DOHH2 (cell line): Measurements from ENCODE around the gene OBSCN.

Source experiments
- EZH2phosphoT487 ChIP-seq: fragments of 200-600 bp; sonication (generic); IDR thresholded peaks from 2 replicates; pipeline ENCODE4 v1.6.1; 2017; ENCODE audit warnings: borderline replicate concordance, mild to moderate bottlenecking, antibody characterized with exemption, low read length, moderate library complexity, mixed read lengths
- TF ChIP-seq, protein P1 (sequence below): fragments of 200-600 bp; sonication (generic); IDR thresholded peaks from one replicate; pipeline ENCODE4 v1.5.1; 2014; ENCODE audit warnings: antibody characterized with exemption, mild to moderate bottlenecking, low read depth, low read length; ENCODE audit not compliant: poor library complexity, severe bottlenecking

DNA sequence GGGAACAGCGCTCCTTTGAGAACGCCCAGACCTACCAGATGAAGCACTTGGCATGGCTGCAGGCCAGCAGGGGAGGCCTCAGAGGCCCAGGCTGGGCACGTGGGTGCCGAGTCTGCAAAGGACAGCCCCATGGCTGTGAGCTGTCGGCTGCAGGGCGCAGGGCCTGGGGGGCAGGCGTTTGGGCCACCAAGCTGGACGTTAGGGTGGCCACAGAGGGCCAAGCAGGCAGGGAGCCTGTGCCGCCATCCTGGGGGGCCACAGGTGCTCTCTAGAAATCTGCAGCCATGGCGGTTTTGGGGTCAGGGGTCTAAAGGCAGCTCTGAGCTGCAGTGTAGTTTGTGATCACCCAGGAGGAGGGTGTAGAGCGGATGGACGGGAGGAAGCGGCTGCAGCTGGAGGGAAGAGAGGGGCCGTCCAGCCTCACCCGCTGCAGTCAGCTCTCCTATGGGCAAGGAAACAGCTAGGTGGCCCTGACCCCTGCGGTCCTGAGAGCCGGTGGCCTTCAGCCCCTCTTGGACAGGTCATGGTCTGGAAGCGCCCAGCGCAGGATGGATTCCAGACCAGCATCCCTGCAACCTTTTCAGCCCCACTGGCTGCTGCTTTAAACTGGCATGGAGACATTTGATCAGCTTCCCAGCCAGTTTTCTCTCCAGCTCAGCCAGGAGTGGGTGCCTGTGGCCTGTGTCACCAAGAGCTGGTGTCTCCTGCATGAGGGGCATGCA, 31.2 kb upstream of the OBSCN start:
- TF ChIP-seq, protein P1, sequence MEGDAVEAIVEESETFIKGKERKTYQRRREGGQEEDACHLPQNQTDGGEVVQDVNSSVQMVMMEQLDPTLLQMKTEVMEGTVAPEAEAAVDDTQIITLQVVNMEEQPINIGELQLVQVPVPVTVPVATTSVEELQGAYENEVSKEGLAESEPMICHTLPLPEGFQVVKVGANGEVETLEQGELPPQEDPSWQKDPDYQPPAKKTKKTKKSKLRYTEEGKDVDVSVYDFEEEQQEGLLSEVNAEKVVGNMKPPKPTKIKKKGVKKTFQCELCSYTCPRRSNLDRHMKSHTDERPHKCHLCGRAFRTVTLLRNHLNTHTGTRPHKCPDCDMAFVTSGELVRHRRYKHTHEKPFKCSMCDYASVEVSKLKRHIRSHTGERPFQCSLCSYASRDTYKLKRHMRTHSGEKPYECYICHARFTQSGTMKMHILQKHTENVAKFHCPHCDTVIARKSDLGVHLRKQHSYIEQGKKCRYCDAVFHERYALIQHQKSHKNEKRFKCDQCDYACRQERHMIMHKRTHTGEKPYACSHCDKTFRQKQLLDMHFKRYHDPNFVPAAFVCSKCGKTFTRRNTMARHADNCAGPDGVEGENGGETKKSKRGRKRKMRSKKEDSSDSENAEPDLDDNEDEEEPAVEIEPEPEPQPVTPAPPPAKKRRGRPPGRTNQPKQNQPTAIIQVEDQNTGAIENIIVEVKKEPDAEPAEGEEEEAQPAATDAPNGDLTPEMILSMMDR, result no peak
- no peak for TF ChIP-seq EZH2phosphoT487
